ENCODE measurements around the gene NEDD4.
A peak's percentile ranks its signal among the peaks of the same experiment; 100 is the strongest.
"Not testable (repeated sequence)": the region's sequence is repeated elsewhere in the genome, so short reads cannot be mapped to it uniquely, and the experiment has no call there.

The NEDD4 gene

DNA sequence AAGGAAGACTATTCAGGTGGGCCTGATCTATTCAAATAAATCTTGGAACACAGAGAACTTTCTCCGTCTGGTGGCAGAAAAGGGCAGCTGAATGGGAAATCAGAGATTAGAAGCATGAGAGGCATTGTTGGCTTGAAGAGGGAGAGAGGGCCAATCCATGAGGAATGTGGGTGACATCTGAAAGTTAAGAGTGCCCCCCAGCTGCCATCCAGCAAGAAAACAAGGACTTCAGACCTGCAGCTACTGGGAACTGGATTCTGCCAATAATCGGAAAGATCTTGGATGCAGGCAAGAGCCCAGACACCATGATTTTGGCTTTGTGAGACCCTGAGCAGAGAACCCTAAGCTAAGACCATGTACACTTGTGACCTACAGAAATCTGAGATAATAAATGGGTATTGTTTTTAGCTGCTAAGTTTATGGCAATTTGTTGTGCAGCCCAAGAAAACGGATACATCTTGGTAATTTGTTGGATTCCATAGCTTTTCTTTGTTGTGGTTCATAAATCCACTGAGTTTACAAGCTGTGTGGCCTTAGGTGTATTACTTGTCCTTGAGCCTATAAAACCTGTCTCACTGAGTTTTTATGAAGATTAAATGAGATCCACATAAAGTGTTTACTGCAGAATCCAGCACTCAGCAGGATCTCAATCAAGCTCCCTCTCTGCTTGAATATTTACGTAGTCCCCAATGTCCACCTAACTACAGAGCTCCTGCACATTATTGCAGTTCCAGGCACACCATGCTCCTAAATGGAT is 168.4 kb downstream of the NEDD4 start:
- peak; percentile 21 for DNase-seq (ENCODE audit: low spot score)

- DNase-seq (ENCODE audit: low spot score), result no peak
These were observed 169.6 kb downstream of the NEDD4 start for GRCh38 chr15:55823699-55824340.

DNA sequence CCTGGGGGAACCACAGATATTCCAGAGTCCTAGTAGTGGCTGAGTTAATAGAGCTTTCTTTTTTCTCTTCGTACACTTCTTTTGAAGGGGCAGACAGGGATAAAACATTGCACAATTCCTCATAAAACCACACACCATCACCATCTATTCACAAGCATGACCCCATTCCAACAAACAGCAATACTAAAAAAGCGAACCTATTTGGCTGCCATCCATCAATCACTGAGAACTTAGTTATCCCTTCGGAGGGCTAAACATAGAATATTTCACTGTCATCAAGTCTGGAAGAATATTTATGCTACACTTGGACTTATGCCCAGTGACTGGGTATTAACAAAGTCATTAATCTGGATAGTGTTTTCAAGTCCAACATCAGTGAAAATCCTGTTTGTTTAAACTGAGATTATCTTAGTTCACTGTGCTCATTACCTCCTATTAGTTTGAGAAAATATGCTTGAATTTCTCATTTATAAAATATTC is 170.2 kb downstream of the NEDD4 start:
- no peak for DNase-seq (ENCODE audit: low spot score)

GRCh38 chr15:55821740-55822139 is 171.7 kb downstream of the NEDD4 start:
- not testable (repeated sequence) for DNase-seq (ENCODE audit: low spot score)

DNA sequence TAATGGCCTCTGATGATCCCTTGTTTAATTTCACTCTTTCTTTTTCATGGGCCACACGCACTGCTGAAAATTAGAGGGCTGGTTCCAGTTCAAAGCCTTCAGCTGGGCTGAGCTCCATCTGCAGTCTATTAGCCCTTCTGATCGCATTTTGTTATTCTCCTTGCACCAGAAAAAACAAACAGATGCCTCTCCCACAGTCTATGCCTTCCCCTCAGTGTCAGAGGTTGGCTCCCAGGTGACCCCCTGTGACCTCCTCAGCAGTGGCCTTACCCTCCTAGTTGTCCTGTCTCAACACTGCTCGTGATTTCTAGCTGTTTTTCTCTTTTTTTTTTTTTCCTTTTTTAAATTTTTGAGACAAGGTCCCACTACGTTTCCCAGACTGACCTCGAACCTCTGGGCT is 173.4 kb downstream of the NEDD4 start:
- DNase-seq (ENCODE audit: low spot score), result no peak

GRCh38 chr15:55819397-55820034 is 173.9 kb downstream of the NEDD4 start:
- no peak for DNase-seq (ENCODE audit: low spot score)

- DNase-seq (ENCODE audit: low spot score), result no peak
These were observed 177.4 kb downstream of the NEDD4 start for GRCh38 chr15:55816017-55816416.

DNA sequence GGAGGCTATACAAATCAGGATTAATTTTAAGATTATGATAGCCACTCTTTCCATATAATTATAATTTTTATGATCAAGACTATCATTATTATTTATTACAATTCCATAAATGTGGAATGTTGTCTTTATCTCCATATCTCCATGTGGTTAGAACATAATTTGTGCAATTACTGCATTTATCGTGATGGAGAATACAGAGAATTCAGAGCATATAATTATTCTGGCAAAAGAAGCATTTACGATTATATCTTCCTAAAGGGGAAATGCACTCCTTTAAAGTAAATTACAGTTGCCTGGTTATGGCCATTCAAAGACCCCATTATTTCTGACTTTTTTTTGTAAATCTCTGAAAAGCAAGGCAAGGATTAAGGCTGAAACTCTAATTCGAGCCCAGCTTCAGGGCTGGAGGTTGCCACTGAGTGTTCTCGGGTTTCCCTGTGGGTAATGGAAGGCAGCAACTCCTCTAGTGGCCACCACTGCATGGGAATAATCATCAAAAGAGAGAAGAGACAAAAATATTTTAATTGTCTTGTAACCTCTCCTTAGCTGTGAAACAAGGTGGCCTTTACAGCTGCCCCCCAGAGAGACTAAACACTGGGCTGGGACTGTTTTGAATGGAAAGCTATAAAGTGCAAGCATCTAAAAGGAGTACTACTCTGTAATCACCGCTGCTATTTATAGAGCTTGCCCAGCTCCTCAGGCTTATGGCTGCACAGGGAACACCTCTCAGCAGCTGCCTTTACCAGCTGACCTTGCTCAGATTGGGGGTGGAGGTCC is 190.6 kb downstream of the NEDD4 start:
- DNase-seq (ENCODE audit: low spot score), result no peak

DNA sequence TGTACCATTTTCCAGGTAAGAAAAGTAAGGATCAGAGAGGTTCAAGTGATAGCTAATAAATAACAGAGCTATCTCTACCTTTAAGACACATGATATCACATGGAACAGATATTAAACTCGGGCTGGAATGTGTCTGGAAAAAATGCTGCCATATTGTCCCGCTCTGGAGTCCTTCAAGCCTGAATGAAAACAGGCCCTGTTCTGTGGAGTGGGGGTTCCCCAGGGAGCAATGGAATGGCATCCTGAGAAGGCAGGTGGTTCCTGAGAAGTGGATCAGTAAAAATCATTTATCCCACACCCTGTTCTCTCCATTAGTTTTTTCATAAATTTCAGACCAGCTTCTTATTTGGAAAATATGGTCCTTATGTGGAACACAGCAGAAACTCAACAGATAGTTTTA is 193.2 kb downstream of the NEDD4 start:
- no peak for DNase-seq (ENCODE audit: low spot score)

GRCh38 chr15:55799291-55800212 is 193.9 kb downstream of the NEDD4 start:
- DNase-seq (ENCODE audit: low spot score), result no peak

GRCh38 chr15:55796321-55796965 is 197.0 kb downstream of the NEDD4 start:
- no peak for DNase-seq (ENCODE audit: low spot score)

- DNase-seq (ENCODE audit: low spot score), result no peak
These were observed 198.4 kb downstream of the NEDD4 start for GRCh38 chr15:55795031-55795430.

DNA sequence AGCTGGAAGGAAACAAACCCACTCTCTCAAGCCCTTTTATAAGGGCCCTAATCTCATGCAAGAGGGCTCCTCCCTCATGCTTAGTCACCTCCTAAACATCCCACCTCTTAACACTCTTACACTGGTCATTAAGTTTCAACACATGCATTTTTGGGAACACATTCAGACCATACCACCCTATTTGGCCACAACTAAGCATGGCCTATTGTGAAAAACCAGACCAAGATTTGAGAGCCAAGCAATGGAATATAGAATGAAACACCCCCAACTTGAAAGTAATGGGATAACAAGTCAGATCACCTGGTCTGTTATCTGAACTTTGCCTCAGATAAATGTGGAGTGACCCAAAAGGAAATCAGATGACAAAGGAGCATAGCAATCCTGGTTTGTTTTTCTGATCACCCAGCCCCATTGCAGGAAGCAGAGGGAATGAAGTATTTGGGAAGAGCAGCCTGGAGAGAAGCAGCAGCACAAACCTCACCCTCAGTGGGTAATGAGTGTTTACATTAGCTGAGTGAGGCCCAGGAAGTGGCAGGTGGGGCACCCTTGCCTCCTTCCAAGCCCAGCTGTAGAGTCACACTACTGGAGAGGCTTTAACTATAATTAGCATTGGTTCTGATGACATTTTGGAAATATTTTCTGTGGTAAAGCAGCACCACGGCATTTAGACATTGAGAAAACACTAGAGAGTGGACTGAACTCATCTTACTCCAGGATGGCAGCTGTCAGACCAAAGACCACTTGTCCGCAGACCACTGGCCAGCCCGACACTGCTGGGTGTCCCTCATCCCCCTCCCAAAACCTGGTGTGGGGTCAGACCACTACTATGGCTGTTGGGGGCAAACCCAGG is 201.6 kb downstream of the NEDD4 start:
- no peak for DNase-seq (ENCODE audit: low spot score)

DNA sequence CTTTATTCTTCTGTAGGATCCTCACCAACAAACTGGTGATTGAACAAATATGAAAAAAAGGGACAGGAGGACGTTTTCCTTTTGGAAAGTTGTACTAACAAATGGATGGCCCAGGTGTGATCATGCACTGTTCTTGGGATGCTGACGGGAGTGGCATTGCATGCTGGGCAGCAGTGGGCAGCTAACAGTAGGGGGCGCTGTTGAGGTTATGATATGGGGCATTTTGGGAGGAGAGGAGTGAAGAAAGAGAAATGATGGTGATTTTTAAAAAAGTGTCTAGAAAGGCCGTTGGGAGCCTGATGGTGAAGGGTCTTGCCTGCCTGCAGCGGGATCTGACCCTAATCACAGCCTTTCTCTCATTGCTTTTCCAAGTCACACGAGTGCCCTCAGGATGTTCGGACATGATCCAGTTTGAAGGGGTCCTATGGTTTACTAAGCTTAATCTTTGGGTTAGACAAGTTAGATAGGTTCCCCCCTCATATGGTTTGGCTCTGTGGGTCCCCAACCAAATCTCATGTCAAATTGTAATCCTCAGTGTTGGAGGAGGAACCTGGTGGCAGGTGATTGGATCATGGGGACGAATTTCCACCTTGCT is 204.2 kb downstream of the NEDD4 start:
- DNase-seq (ENCODE audit: low spot score), result no peak

- DNase-seq (ENCODE audit: low spot score), result no peak
These were observed 207.1 kb downstream of the NEDD4 start for GRCh38 chr15:55786341-55786740.

- DNase-seq (ENCODE audit: low spot score), result not testable (repeated sequence)
These were observed 207.8 kb downstream of the NEDD4 start for GRCh38 chr15:55785593-55785992.

DNA sequence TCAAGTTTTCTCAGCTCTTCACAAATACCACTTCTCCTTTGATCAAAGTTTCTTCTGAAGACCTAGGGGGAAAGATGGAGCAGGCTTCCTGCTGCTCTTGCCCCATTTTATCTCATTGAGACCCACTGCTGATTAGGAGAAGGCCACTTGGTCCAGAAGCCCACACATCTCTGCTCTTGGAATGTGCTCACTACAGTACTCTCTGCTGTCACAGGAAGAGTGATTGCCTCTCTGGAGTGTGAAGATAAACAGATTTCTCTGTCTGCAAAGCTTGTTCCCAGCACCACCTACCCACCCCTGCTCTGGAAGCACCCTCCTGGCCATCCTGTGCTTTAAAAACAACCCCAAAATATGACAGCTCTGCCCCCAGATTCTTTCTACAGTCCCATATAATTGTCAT is 209.1 kb downstream of the NEDD4 start:
- no peak for DNase-seq (ENCODE audit: low spot score)

DNA sequence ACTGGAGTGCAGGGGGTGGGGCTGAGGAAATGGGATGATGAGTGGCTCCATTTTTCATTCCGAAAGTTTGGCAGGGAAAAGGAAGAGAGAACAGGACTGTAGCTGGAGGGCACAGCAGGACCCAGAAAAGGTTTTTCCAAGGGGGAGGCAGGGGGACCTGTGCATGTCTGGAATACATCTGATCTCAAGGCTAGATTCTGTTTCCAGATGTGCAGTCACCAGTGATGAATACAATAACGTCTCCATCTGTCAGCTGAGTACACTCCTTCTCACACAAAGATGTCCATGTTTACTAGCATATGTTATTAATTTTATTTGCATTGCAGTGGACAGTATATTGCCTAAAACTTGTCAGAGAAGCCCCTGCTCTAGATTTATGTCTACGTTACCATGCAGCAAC is 210.5 kb downstream of the NEDD4 start:
- no peak for DNase-seq (ENCODE audit: low spot score)

DNA sequence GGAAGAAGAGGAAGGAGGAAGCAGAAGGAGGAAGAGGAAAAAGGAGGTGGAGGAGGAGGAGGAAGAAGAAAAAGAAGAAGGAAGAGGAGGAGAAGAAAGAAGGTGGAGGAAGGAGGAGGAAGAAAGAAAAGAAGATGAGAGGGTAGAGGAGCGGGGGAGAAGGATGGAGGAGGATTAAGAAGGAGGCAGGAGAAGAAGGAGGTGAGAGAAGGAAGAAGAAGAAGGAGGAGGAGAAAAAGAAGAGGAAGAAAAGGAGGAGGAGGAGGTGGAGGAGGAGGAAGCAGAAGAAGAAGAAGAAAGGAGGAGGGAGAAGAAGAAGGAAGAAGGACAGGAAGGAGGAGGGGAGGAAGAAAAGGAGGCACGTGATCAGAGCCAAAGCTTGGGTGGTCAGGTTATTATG is 213.1 kb downstream of the NEDD4 start:
- DNase-seq (ENCODE audit: low spot score), result no peak
